HG03175 (cell line): ENCODE measurements around the gene PRRC2C.
"Not testable (repeated sequence)": the region's sequence is repeated elsewhere in the genome, so short reads cannot be mapped to it uniquely, and the experiment has no call there.

Source experiments
- ATAC-seq: cut with Tn5 transposase; IDR thresholded peaks from one replicate; pipeline ENCODE4 v1.9.1; 2021; ENCODE audit warnings: mild to moderate bottlenecking, moderate library complexity; ENCODE audit not compliant: unreplicated experiment

Gene PRRC2C

DNA sequence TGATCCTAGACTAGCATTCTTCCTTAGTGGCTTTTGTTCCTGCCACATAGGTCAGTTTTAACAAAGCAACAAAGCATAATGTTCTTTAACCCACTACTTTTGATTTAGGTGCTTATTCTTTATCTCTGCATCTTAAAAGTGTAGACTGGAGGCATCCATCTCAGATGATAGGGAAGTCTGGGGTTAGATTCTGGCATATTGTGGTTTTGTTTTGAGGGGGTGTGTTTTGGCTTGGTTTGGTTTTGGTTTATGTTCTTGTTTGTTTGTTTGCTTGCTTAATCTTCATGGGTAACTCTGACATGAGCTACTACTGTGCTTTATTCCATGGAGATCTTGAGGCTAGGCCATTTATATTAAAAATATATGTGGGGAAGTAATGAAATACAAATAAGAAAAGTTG lies 96.4 kb downstream of the PRRC2C start:
- no peak for ATAC-seq

DNA sequence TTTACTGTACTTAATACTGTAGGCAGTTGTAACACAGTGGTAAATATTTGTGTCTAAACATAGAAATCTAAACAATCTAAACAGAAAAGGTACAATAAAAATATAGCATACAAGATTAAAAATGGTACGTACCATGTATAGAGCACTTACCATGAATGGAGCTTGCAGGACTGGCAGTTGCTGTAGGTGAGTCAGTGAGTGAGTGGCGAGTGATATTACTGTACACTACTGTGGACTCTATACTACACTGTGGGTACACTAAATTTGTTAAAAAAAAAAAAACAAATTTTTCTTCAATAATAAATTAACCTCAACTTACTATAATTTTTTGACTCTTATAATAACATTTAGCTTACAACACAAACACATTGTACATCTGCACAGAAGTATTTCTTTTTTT lies 97.3 kb downstream of the PRRC2C start:
- ATAC-seq = no peak

DNA sequence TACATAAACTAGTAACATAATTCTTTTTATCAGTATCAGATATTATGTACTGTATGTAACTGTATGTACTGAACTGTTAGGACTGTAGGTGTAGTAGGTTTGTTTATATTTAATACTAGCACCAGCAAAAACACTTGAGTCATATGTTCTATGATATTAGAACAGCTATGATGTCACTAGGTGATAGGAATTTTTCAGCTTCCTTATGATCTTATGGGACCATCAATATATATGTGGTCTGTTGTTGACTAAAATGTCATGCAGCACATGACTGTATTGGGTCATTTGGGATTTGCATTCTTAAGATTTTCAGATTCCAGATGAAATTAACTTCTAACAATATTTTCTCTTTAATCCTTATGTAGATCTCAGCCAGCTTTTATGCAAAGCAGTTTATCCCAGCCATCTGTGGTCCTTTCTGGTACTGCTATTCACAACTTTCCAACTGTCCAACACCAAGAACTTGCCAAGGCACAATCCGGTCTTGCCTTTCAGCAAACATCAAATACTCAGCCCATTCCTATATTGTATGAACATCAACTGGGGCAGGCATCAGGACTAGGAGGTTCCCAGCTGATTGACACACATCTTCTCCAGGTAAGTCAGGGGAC lies 98.4 kb downstream of the PRRC2C start:
- no peak for ATAC-seq

GRCh38 chr1:171585715-171586114 lies 100.4 kb downstream of the PRRC2C start:
- ATAC-seq = no peak

DNA sequence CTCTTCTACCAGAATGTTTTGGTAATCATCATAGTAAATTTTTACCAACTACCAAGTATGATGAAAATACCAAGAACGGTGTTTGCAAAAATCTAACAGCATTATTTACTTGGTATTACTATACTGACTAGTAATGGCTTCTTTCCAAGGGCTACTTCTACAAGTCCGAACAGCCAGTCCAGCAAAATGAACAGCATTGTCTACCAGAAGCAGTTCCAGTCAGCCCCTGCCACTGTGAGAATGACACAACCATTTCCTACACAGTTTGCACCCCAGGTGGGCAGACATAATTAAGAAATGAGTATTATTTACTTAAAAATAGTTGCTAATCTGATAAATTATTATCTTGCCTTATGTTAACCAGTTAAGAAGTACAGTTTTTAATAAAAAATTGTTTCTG lies 102.9 kb downstream of the PRRC2C start:
- ATAC-seq = no peak

- ATAC-seq = no peak
Measured at GRCh38 chr1:171590022-171590421, 104.7 kb downstream of the PRRC2C start.

DNA sequence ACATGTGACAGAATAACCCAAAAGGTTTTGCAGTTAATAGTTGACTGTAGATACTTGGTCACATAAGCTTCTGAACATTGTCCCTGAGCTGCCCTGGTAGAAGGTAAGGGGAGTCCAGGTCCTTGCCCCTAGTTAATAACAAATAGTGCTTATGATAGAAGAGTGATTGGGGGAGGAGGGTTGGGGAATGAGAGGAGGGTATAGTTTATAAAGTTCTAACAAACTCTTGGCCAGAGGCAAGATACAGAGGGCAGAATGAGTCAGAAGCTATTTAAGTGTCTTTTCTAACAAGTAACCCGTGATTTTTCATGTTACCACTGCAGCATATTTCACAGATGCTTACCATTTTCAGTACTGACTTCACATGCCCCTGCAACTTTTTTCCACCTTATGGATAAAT lies 110.0 kb downstream of the PRRC2C start:
- ATAC-seq = no peak

GRCh38 chr1:171596119-171596518 lies 110.8 kb downstream of the PRRC2C start:
- no peak for ATAC-seq

- ATAC-seq = no peak
Measured at GRCh38 chr1:171596705-171597104, 111.4 kb downstream of the PRRC2C start.

DNA sequence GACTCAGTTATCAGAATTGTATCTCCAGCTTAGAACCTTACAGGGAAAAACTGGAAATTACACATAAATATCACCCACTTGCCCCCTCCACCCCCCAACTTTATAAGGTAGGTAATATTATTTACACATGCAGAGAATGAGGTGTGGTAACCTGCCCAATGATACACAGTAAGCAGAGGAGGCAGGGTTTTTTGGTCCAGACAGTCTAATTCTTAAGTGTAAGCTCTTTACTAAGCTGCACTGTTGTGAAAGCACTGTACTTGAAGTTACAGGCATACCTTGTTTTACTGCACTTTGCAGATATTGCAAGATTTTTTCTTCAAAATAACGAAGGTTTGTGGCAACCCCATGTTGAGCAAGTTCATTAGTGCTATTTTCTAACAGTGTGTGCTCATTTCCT lies 111.9 kb downstream of the PRRC2C start:
- ATAC-seq = no peak

DNA sequence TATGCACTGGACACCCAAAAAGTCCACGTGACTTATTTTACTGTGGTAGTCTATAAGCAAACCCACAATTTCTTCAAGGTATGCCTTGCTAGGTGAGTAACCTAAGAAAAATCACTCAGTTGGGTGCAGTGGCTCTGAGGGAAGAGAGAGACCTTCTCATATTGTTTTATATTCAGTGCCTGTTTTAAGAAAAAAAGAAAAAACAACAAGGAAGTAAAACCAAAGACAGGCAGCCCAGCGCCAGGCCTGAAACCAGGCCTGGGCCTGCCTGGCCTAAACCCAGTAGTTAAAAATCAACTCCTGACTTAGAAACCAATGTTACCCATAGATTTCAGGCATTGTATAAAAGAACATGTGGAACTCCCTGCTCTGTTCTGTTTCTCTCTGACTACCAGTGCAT lies 115.0 kb downstream of the PRRC2C start:
- peak; percentile 49 for ATAC-seq

DNA sequence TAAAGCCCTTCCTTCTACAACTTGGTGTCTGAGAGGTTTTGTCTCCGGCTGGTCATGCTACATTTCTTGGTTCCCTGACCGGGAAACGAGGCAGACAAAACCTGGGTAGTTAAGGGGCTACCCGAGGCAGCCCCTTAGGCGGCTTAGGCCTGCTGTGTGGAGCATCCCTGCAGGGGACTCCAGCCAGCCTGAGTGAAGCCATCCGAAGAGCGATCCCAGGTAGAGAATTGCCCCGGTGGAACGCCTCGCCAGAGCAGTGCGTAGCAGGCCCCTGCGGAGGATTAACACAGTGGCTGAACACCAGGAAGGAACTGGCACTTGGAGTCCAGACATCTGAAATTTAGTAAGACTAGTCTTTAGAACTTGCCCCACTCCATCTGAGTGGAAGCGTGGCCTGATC lies 115.5 kb downstream of the PRRC2C start:
- ATAC-seq = no peak

DNA sequence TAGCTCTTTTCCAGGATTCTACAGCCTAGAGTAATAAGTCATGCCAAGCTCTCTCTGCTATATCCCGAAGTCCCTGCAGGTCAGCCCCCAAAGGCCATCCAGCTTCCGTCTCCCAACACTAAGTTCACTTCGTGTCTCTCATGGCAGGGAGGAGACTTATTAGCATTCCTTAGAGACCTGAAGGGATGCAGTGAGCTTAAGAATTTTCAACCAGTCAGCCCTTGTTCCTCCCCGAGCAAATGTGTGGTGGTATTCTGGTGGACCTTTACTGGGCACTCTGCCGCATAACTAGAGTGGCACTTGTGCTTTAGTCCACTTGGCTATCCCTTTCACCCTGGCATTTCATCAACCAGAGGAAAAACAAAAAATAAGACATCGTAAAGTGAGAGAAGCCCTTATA lies 117.7 kb downstream of the PRRC2C start:
- ATAC-seq = not testable (repeated sequence)

DNA sequence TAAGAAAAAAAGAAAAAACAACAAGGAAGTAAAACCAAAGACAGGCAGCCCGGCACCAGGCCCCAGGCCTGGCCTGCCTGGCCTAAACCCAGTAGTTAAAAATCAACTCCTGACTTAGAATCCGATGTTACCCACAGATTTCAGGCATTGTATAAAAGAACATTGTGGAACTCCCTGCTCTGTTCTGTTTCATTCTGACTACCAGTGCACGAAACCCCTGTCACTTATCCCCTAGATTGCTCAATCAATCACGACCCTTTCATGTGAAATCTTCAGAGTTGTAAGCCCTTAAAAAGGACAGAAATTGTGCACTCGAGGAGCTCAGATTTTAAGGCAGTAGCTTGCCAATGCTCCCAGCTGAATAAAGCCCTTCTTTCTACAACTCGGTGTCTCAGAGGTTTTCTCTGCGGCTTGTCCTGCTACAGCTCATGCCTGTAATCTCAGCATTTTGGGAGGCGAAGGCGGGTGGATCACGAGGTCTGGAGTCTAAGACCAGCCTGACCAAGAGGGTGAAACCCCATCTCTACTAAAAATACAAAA lies 121.1 kb downstream of the PRRC2C start:
- ATAC-seq = peak; percentile 53

GRCh38 chr1:171610385-171610784 lies 125.1 kb downstream of the PRRC2C start:
- ATAC-seq = peak; percentile 51

- ATAC-seq = no peak
Measured at GRCh38 chr1:171611306-171611705, 126.0 kb downstream of the PRRC2C start.

GRCh38 chr1:171613282-171613681 lies 128.0 kb downstream of the PRRC2C start:
- ATAC-seq = no peak

- peak; percentile 49 for ATAC-seq
Measured at GRCh38 chr1:171615122-171615906, 130.0 kb downstream of the PRRC2C start.

- ATAC-seq = no peak
Measured at GRCh38 chr1:171616586-171616985, 131.3 kb downstream of the PRRC2C start.

- no peak for ATAC-seq
Measured at GRCh38 chr1:171622152-171622462, 136.8 kb downstream of the PRRC2C start, which contains the start of gene MYOCOS. Gene MYOCOS, plus strand, starts transcription at chr1:171622243. Its CDS starts 1,641 bp downstream, at chr1:171623884.

DNA sequence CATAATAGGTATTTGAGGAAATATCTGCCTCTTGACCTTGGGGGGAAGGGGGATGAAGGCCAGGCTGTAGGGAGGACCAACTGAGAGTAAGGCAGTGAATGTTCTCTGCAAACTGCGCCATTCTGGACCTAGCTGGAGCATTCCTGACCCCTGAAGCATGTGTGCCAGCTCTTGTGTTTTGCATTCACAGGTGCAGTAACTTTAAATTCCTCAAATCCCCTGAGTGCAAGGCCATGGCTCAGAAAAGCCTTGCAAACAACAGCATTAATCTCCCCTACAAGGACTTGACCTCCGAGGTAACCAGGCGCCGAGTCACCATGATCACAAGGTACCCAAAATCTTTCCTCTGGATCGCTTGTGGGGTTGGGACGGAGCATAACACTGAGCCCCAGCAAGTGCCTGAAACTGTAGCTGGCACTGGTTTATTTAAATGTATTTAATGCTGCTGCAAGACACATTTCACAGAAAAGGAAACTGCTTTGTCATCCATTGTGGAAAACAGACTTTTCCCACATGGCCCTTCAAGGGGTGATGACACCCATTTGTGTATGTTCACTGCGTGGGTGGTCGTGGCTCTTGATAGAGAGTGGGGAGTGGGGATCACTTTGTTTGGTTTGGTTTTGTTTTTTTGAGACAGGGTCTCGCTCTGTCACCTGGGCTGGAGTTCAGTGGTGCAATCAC lies 138.5 kb downstream of the PRRC2C start:
- ATAC-seq = no peak

GRCh38 chr1:171625225-171625624 lies 139.9 kb downstream of the PRRC2C start:
- ATAC-seq = no peak
